ENCODE measurements around the gene HDGFL1.

The HDGFL1 gene

DNA sequence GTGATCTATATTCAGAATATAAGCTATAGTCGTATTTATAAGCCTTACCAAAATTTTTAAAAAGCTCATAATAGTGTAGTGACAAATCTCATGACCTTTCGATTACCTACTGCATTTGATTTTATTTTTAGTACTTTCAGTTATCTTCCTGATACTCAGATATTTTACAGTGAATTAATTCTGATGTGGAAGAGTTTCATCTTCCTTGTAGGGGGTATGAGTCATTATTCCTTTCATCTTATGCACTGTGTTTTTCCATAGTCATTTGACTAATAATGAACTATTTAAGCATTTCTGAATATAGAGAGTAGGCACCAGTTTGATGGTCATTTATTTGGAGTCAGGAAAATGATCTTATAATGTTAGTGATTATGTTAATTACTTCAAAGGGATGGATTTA is 36.4 kb downstream of the HDGFL1 start:
- H3K4me3 ChIP-seq (ENCODE audit: low read length), result no peak overlapping the region
- H3K9ac ChIP-seq (ENCODE audit: low read length), result no peak overlapping the region
- H2AFZ ChIP-seq (ENCODE audit: low read depth, low read length), result no peak overlapping the region
- H3K9me3 ChIP-seq (ENCODE audit: insufficient read depth, low read length), result no peaks in the 10 kb centered on the region
- H4K20me1 ChIP-seq (ENCODE audit: insufficient read depth, low read length), result no peaks in the 10 kb centered on the region
- no peaks in the 10 kb centered on the region for H3K79me2 ChIP-seq (ENCODE audit: low read length)
- TF ChIP-seq, protein P1, sequence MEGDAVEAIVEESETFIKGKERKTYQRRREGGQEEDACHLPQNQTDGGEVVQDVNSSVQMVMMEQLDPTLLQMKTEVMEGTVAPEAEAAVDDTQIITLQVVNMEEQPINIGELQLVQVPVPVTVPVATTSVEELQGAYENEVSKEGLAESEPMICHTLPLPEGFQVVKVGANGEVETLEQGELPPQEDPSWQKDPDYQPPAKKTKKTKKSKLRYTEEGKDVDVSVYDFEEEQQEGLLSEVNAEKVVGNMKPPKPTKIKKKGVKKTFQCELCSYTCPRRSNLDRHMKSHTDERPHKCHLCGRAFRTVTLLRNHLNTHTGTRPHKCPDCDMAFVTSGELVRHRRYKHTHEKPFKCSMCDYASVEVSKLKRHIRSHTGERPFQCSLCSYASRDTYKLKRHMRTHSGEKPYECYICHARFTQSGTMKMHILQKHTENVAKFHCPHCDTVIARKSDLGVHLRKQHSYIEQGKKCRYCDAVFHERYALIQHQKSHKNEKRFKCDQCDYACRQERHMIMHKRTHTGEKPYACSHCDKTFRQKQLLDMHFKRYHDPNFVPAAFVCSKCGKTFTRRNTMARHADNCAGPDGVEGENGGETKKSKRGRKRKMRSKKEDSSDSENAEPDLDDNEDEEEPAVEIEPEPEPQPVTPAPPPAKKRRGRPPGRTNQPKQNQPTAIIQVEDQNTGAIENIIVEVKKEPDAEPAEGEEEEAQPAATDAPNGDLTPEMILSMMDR (IDR thresholded peaks at IDR 0.05; ENCODE audit: low read depth, low read length), result no peak
- TF ChIP-seq EZH2phosphoT487 (IDR thresholded peaks at IDR 0.05; ENCODE audit: low read depth), result no peak
- no peak overlapping the region for H3K4me2 ChIP-seq (ENCODE audit: low read length)
- H3K27ac ChIP-seq (ENCODE audit: low read length), result no peak overlapping the region
- H3K36me3 ChIP-seq (replicated peaks; ENCODE audit: low read depth, low read length), result no peaks in the 10 kb centered on the region
- H3K4me1 ChIP-seq (ENCODE audit: low read length), result no peaks in the 10 kb centered on the region
- H3K27me3 ChIP-seq (ENCODE audit: low read depth, low read length), result no peaks in the 10 kb centered on the region

DNA sequence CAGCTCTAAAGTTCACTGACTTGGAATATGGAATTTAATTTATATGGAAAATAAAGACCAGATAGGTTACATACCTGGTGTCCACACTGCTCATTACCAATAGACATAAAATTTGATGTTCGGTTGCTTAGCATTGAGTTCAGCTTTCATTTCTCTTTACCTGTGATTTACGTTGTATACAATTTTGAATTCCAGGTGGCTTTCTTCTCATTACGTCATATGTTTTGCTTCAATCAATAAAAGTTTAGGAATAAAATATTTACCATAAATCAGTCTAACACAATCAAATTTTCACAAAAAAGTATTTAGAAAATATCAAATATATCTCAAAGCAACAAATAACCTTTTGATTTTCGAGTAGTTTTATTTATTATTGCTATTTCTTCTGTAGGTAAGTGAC is 40.8 kb downstream of the HDGFL1 start:
- Histone ChIP-seq H3K27ac (ENCODE audit: low read length) (no peak overlapping the region), H3K9me3 (ENCODE audit: insufficient read depth, low read length) (no peaks in the 10 kb centered on the region), H2AFZ (ENCODE audit: low read depth, low read length) (no peak overlapping the region), H3K9ac (ENCODE audit: low read length) (no peak overlapping the region), H3K79me2 (ENCODE audit: low read length) (no peaks in the 10 kb centered on the region), H3K4me2 (ENCODE audit: low read length) (no peak overlapping the region), H3K4me3 (ENCODE audit: low read length) (no peak overlapping the region), H3K4me1 (ENCODE audit: low read length) (no peaks in the 10 kb centered on the region), H3K27me3 (ENCODE audit: low read depth, low read length) (no peaks in the 10 kb centered on the region), H4K20me1 (ENCODE audit: insufficient read depth, low read length) (no peaks in the 10 kb centered on the region), H3K36me3 (replicated peaks; ENCODE audit: low read depth, low read length) (no peaks in the 10 kb centered on the region)
- TF ChIP-seq, protein P1 (IDR thresholded peaks at IDR 0.05; ENCODE audit: low read depth, low read length), result no peak
- TF ChIP-seq EZH2phosphoT487 (IDR thresholded peaks at IDR 0.05; ENCODE audit: low read depth), result no peak

DNA sequence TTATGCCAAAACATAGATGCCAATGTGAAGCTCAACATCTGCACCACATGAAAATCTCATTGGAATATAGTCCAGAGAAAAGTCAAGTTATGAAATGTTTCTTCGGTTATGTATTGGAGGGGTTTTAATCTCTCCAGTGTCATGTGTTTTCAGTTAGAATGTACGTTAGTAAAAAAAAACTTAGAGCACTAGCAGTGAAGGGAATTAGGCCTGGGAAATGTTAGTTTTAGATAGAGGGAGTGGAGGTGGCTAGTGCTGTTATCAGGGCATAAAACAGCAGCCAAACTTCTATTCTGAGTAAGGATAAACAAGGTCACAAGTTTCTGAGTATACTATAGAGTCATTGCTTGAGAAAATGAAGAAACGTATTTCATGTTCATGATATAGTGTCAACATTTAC is 42.9 kb downstream of the HDGFL1 start:
- no peak overlapping the region for H3K27ac ChIP-seq (ENCODE audit: low read length)
- H3K9me3 ChIP-seq (ENCODE audit: insufficient read depth, low read length), result no peaks in the 10 kb centered on the region
- no peaks in the 10 kb centered on the region for H3K79me2 ChIP-seq (ENCODE audit: low read length)
- no peak overlapping the region for H3K9ac ChIP-seq (ENCODE audit: low read length)
- no peaks in the 10 kb centered on the region for H4K20me1 ChIP-seq (ENCODE audit: insufficient read depth, low read length)
- H3K27me3 ChIP-seq (ENCODE audit: low read depth, low read length), result no peaks in the 10 kb centered on the region
- no peak for TF ChIP-seq EZH2phosphoT487 (IDR thresholded peaks at IDR 0.05; ENCODE audit: low read depth)
- TF ChIP-seq, protein P1 (IDR thresholded peaks at IDR 0.05; ENCODE audit: low read depth, low read length), result no peak
- H3K36me3 ChIP-seq (replicated peaks; ENCODE audit: low read depth, low read length), result no peaks in the 10 kb centered on the region
- H3K4me1 ChIP-seq (ENCODE audit: low read length), result no peaks in the 10 kb centered on the region
- H3K4me2 ChIP-seq (ENCODE audit: low read length), result no peak overlapping the region
- no peak overlapping the region for H2AFZ ChIP-seq (ENCODE audit: low read depth, low read length)
- H3K4me3 ChIP-seq (ENCODE audit: low read length), result no peak overlapping the region

DNA sequence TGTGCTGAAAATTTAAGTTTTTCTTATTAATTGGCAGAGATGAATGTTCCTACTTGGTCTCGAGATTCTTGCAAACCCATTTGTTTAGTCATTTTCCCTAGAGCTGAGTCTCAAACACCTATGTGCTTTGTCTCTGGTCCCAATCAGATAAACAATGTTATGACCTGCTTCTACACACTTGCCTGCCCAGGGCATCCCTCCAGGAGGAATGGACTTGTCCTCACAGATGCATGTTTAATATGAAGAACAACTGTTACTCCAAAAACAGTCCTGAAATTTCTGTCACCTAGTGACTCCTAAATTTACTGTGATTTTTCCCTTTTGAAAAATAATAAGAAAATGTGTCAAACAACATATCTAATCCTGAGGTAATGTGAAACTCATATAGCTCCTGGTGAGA is 43.7 kb downstream of the HDGFL1 start:
- Histone ChIP-seq H3K9ac (ENCODE audit: low read length) (no peak overlapping the region), H3K79me2 (ENCODE audit: low read length) (no peaks in the 10 kb centered on the region), H3K36me3 (replicated peaks; ENCODE audit: low read depth, low read length) (no peaks in the 10 kb centered on the region), H2AFZ (ENCODE audit: low read depth, low read length) (no peak overlapping the region), H3K4me2 (ENCODE audit: low read length) (no peak overlapping the region), H4K20me1 (ENCODE audit: insufficient read depth, low read length) (no peaks in the 10 kb centered on the region), H3K9me3 (ENCODE audit: insufficient read depth, low read length) (no peaks in the 10 kb centered on the region), H3K4me3 (ENCODE audit: low read length) (no peak overlapping the region), H3K27me3 (ENCODE audit: low read depth, low read length) (no peaks in the 10 kb centered on the region), H3K4me1 (ENCODE audit: low read length) (no peaks in the 10 kb centered on the region), H3K27ac (ENCODE audit: low read length) (no peak overlapping the region)
- TF ChIP-seq, protein P1 (IDR thresholded peaks at IDR 0.05; ENCODE audit: low read depth, low read length), result no peak
- TF ChIP-seq EZH2phosphoT487 (IDR thresholded peaks at IDR 0.05; ENCODE audit: low read depth), result no peak

Data from OCI-LY3 (cell line).